ENCODE measurements around the gene AFM.
"Not testable (repeated sequence)": the region's sequence is repeated elsewhere in the genome, so short reads cannot be mapped to it uniquely, and the experiment has no call there.

The AFM gene

DNA sequence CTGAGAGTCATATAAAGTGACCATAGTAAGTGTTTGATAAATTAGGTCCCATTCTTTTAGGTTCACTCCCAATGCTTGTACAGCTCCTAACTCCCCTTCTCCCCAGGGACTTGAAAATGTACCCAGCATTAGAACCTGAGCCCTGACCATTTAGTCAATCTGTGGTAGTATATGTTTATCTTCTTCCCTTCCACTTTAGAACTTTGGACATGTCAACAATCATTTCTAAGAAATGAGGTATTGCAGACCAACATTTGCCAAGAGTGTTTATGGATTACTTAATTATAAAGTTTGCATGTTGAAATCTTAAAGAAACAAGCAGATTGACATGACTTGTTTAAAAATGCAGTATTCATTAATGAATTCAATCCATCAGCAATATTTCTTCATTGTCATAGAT is 26.0 kb downstream of the AFM start:
- Mint-ChIP-seq H3K27ac (no peak overlapping the region), H3K27me3 (peaks cover 3% of the 10 kb centered on the region), H3K9me3 (no peaks in the 10 kb centered on the region), H3K36me3 (no peaks in the 10 kb centered on the region), H3K4me1 (peaks cover 3% of the 10 kb centered on the region), H3K4me3 (no peak overlapping the region)
- ATAC-seq (ENCODE audit: low read depth): no peak
- DNase-seq (ENCODE audit: low spot score in 2 of 2): no peak

DNA sequence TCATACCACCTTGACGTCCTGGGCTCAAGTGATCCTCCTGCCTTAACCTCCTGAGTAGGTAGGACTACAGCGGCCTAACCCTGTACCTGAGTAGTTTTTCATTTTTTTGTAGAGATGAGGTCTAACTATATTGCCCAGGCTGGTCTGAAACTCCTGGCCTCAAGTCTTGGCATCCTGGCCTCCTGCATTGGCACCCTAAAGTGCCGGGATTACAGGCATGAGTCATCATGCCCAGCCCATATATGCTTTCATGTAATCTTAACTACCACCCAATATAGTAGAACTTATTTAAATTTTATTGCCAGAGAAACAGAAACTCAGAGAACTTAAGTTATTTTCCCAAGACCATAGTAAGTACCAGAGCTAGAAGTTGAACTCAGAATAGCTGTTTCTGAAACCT is 27.1 kb downstream of the AFM start:
- Mint-ChIP-seq H3K4me3 (no peak overlapping the region), H3K36me3 (no peaks in the 10 kb centered on the region), H3K4me1 (peaks cover 3% of the 10 kb centered on the region), H3K27me3 (peaks cover 3% of the 10 kb centered on the region), H3K9me3 (no peaks in the 10 kb centered on the region), H3K27ac (no peak overlapping the region)
- DNase-seq (ENCODE audit: low spot score in 2 of 2): no peak
- ATAC-seq (ENCODE audit: low read depth): no peak

DNA sequence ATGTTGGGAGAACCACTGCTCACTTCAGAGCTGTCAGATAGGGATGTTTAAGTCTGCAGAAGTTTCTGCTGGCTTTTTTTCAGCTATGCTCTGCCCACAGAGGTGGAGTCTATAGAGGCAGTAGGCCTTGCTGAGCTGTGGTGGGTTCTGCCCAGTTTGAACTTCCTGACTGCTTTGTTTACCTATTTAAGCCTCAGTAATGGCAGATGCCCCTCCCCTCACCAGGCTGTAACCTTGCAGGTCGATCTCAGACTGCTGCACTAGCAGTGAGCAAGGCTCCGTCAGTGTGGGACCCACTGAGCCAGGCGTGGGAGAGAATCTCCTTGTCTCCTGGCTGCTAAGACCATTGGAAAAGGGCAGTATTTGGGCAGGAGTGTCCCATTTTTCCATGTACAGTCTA is 36.8 kb downstream of the AFM start:
- H3K4me3 Mint-ChIP-seq: no peak overlapping the region
- H3K9me3 Mint-ChIP-seq: no peaks in the 10 kb centered on the region
- H3K36me3 Mint-ChIP-seq: no peaks in the 10 kb centered on the region

DNA sequence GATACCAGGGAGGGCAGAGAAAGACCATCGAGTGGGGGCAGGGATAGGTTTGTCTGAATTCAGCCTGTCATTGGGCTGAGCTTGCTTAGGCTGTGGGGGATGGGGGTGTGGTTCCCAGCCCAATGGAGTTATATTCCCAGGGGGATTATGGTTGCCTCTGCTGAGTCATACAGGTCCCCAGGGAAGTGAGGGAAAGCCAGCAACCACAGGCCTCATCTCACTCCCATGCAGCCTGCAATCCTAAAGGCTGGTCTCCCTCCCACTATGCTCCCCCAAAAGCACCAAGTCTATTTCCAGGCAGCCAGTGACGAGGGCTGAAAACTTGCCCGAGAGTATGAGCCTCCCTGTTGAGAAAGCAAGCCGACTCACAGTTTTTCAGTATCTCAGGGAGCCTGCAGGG is 39.3 kb downstream of the AFM start:
- H3K27me3 Mint-ChIP-seq: peaks cover 3% of the 10 kb centered on the region
- H3K4me3 Mint-ChIP-seq: no peak overlapping the region
- no peak for DNase-seq (ENCODE audit: low spot score in 2 of 2)
- H3K36me3 Mint-ChIP-seq: no peaks in the 10 kb centered on the region
- H3K27ac Mint-ChIP-seq: no peak overlapping the region
- no peak for ATAC-seq (ENCODE audit: low read depth)
- no peaks in the 10 kb centered on the region for H3K4me1 Mint-ChIP-seq
- no peaks in the 10 kb centered on the region for H3K9me3 Mint-ChIP-seq

More for the DNA sequence above, 36.8 kb downstream of the AFM start:
- DNase-seq (ENCODE audit: low spot score in 2 of 2) (no peak), ATAC-seq (ENCODE audit: low read depth) (no peak)
- H3K27me3 Mint-ChIP-seq: peaks cover 3% of the 10 kb centered on the region
- H3K4me1 Mint-ChIP-seq: no peaks in the 10 kb centered on the region
- H3K27ac Mint-ChIP-seq: no peak overlapping the region

DNA sequence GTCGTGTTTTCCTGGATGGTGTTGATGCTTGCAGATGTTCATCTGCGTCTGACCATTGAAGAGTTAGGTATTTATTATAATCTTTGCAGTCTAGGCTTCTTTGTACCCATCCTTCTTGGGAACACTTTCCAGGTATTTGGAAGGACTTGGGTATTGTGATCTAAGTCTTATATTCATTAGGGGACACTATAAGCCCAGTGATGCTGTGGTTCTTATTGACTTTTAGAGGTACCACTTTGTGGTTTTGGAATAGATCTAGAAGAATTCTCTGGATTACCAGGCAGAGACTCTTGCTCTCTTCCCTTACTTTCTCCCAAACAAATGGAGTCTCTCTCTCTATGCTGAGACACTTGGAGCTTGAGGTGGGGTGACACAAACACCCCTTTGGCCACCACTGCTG is 41.6 kb downstream of the AFM start:
- Mint-ChIP-seq H3K9me3 (no peaks in the 10 kb centered on the region), H3K4me3 (no peak overlapping the region), H3K36me3 (no peaks in the 10 kb centered on the region), H3K27me3 (peaks cover 2% of the 10 kb centered on the region), H3K4me1 (no peaks in the 10 kb centered on the region), H3K27ac (no peak overlapping the region)
- no peak for DNase-seq (ENCODE audit: low spot score in 2 of 2)
- ATAC-seq (ENCODE audit: low read depth): no peak

DNA sequence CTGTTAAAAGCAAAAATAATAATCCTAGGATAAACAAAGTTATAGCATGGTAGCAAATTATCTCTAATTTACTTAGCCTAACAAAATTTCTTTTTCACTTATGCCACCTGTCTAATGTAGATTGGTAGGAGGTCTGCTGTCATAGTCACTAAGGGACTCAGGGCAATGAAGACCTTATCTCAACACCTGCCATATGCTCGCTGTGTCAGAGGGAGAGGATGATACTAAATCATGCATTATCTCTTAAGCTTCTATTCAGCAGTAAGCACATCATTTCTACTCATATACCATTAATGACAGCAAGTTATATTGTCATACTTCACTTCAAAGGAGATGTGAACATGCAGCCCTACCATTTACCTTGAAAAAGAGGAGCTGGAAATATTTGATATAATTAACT is 44.1 kb downstream of the AFM start:
- H3K9me3 Mint-ChIP-seq: no peaks in the 10 kb centered on the region
- peaks cover 2% of the 10 kb centered on the region for H3K27me3 Mint-ChIP-seq
- H3K4me3 Mint-ChIP-seq: no peak overlapping the region
- ATAC-seq (ENCODE audit: low read depth): no peak
- H3K36me3 Mint-ChIP-seq: no peaks in the 10 kb centered on the region
- no peak overlapping the region for H3K27ac Mint-ChIP-seq
- no peak for DNase-seq (ENCODE audit: low spot score in 2 of 2)
- no peaks in the 10 kb centered on the region for H3K4me1 Mint-ChIP-seq

DNA sequence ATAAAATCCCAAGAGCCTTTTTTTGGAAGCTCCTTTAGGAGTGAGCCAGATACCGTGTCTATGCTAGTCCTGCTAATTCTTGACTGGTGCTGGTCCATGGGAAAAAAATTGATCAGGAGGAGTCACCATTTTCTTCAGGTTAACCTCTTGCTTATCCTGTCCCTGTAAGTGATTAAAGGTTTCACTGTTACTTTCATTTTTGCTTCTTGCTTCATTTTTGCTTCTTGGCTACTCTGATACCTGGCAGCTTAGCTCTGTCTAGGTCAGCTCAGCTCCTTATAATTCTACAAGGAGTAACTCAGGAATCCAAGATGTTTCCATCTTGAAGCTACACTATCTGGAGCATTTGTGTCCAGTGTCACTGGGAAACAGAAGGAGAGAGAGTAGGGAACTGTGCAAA is 45.7 kb downstream of the AFM start:
- Mint-ChIP-seq H3K4me3 (no peak overlapping the region), H3K9me3 (no peaks in the 10 kb centered on the region), H3K27ac (no peak overlapping the region), H3K27me3 (peaks cover 2% of the 10 kb centered on the region), H3K4me1 (no peaks in the 10 kb centered on the region), H3K36me3 (no peaks in the 10 kb centered on the region)
- DNase-seq (ENCODE audit: low spot score in 2 of 2) (no peak), ATAC-seq (ENCODE audit: low read depth) (no peak)

DNA sequence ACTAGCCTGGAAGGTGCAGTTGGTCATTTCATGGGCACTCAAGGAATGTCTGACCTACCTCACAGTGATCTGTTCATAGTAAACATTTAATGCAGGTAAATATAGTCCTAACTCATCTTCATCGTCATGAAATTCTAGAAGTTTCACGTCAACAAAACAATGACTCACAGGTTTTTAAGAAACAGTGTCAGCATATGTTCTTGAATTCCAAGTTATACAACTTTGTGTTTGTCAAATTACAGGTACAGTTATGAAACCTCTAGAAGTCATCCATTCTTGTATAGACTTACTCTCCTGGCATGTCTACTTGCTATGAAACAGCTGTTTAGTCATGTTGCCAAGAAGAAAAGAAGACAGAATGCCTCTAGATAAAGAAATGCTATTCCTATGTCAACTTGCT is 46.6 kb downstream of the AFM start:
- no peaks in the 10 kb centered on the region for H3K4me1 Mint-ChIP-seq
- H3K36me3 Mint-ChIP-seq: no peaks in the 10 kb centered on the region
- DNase-seq (ENCODE audit: low spot score in 2 of 2): no peak
- H3K4me3 Mint-ChIP-seq: no peak overlapping the region
- no peak for ATAC-seq (ENCODE audit: low read depth)
- H3K27ac Mint-ChIP-seq: no peak overlapping the region
- H3K27me3 Mint-ChIP-seq: no peaks in the 10 kb centered on the region
- H3K9me3 Mint-ChIP-seq: no peaks in the 10 kb centered on the region

DNA sequence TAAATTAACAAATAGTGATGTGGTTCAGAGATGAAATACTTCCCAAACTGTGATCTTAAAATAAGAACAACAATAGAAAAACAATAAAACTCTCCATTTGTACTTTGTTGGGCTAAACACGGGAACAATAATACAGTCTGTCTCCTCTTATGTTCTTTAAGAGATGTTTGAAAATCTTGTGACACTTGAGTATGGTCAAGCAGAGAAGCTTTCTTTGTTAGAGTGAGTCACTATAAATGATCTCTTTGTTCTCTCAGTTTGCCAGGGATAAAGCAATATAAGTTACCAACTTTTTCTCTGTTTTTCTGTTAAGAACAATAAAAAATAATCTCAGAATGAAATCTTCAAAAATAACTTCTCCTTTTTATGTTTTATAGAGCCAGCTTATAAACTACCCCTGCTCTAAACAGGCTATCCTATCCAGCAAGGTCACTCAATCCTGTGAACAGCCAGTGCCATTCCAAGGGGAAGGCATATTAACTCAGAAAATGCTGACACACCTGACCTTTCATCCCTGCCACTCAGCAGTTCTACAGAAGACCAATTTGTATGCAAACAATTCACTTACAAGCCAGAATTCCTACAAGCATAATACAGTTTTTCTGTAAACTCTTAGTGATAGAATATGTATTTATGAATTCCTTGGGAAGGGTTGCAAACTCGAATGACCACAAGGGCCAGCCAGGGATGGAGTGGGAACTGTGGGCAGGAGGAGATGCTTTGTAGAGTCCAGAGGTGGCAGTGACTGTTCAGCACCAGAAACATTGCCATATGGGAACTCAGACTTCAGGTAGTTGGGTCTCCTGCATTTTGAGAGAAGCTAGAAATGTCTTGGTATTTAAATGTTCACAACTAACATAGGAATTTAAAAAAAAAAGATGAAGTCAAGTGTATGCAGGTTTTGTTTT is 52.2 kb downstream of the AFM start:
- H3K4me3 Mint-ChIP-seq: no peak overlapping the region
- H3K36me3 Mint-ChIP-seq: no peaks in the 10 kb centered on the region
- no peak overlapping the region for H3K27ac Mint-ChIP-seq
- DNase-seq (ENCODE audit: low spot score in 2 of 2): no peak
- no peak for ATAC-seq (ENCODE audit: low read depth)
- no peaks in the 10 kb centered on the region for H3K4me1 Mint-ChIP-seq
- H3K27me3 Mint-ChIP-seq: peaks cover 1% of the 10 kb centered on the region
- no peaks in the 10 kb centered on the region for H3K9me3 Mint-ChIP-seq

DNA sequence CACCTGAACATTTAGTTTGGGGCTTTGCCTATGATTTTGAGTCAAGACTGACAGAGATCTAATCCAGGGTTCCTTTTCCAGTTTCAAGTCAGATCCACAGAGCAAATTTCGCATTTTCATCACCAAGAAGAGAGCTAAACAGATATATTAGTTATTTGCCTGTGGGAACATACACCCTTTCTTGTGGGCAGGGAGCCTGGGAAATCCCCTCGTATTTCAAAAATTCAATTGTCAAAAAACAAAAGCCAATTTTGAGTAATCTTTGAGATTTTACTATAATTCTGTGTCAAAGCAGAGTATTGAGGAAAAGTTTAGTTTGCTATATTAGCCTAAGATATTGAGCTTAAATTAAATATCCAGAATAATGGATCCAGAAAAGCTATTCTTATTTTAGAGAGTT is 56.6 kb downstream of the AFM start:
- DNase-seq (ENCODE audit: low spot score in 2 of 2) (no peak), ATAC-seq (ENCODE audit: low read depth) (no peak)
- Mint-ChIP-seq H3K27ac (no peak overlapping the region), H3K4me3 (no peak overlapping the region), H3K36me3 (no peaks in the 10 kb centered on the region), H3K27me3 (peaks cover 4% of the 10 kb centered on the region), H3K4me1 (no peaks in the 10 kb centered on the region), H3K9me3 (no peaks in the 10 kb centered on the region)

DNA sequence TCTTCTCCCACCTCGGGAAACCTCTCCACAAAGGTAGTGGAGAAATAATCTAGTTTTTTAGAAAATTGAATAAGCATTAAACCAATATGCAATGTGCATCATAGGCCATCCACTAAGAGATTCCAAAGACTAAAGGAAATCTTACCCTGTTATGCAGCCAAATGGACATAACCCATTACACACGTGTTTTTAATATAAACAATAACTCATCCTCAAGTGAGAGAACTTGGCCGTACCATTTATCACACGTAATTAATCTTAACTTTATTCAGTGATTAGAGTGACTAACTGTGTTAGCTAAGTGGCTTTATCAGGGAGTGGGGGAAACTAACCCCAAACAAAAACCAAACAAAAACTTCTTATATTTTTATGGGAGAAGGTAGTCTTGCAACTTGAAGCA is 57.8 kb downstream of the AFM start:
- DNase-seq (ENCODE audit: low spot score in 2 of 2) (no peak), ATAC-seq (ENCODE audit: low read depth) (no peak)
- Mint-ChIP-seq H3K36me3 (no peaks in the 10 kb centered on the region), H3K27me3 (peaks cover 4% of the 10 kb centered on the region), H3K4me1 (no peaks in the 10 kb centered on the region), H3K4me3 (no peak overlapping the region), H3K9me3 (no peaks in the 10 kb centered on the region), H3K27ac (no peak overlapping the region)

DNA sequence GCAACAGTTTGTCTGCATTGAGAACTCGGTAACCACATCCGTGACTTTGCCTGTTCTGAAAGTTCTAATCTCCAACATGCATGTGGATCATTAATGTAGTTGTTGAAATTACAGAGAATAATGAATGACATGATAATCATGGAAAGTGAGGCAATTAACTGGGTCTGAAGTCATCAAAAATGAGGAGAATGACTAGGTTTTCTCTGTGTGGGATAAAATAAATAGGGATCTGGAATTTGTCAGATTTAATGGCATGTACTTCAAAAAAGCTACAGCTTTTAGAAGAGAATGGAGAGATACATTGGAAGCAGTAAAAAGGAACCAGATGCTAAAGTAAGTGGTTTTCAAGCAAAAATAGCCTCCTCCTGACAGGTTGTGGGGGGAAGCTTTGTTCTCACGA is 59.3 kb downstream of the AFM start:
- H3K36me3 Mint-ChIP-seq: no peaks in the 10 kb centered on the region
- DNase-seq (ENCODE audit: low spot score in 2 of 2) (no peak), ATAC-seq (ENCODE audit: low read depth) (no peak)
- no peaks in the 10 kb centered on the region for H3K9me3 Mint-ChIP-seq
- H3K27me3 Mint-ChIP-seq: peaks cover 5% of the 10 kb centered on the region
- H3K4me3 Mint-ChIP-seq: no peak overlapping the region
- H3K27ac Mint-ChIP-seq: no peak overlapping the region
- H3K4me1 Mint-ChIP-seq: no peaks in the 10 kb centered on the region

DNA sequence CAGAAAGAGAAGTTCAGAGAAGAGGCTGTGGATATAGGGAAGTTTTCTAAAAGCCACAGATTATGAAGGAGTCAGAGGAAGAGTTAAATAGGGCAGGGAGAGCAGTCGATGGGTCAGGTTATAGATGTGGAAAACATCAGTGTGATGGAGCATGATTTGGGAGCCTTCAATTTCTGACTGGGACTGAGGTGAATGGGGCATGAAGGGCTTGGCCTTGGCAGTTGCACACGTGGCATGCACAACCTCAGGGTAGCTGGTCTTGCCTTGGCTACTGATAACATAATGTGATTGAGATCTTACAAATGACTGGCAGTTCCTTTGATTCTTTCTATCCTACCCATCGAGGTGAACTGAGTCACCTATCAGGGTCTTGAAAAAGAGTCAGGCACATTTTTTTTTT is 59.7 kb downstream of the AFM start:
- no peaks in the 10 kb centered on the region for H3K9me3 Mint-ChIP-seq
- H3K36me3 Mint-ChIP-seq: no peaks in the 10 kb centered on the region
- H3K4me1 Mint-ChIP-seq: no peaks in the 10 kb centered on the region
- no peak overlapping the region for H3K4me3 Mint-ChIP-seq
- no peak overlapping the region for H3K27ac Mint-ChIP-seq
- peaks cover 5% of the 10 kb centered on the region for H3K27me3 Mint-ChIP-seq
- ATAC-seq (ENCODE audit: low read depth) (no peak), DNase-seq (ENCODE audit: low spot score in 2 of 2) (no peak)

DNA sequence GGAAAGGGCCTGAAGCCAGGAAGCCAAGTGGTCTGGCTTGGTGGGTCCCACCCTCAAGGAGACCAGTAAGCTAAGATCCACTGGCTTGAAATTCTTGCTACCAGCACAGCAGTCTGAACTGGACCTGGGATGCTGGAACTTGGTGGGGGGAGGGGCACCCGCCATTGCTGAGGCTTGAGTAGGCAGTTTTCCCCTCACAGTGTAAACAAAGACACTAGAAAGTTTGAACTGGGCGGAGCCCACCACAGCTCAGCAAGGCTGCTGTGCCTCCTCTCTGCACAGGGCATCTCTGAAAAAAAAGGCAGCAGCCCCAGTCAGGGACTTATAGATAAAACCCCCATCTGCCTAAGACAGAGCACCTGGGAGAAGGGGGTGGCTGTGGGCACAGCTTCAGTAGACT is 63.1 kb downstream of the AFM start:
- ATAC-seq (ENCODE audit: low read depth) (no peak), DNase-seq (ENCODE audit: low spot score in 2 of 2) (no peak)
- H3K4me1 Mint-ChIP-seq: no peaks in the 10 kb centered on the region
- H3K36me3 Mint-ChIP-seq: no peaks in the 10 kb centered on the region
- no peak overlapping the region for H3K4me3 Mint-ChIP-seq
- H3K27me3 Mint-ChIP-seq: peaks cover 6% of the 10 kb centered on the region
- H3K9me3 Mint-ChIP-seq: no peaks in the 10 kb centered on the region
- H3K27ac Mint-ChIP-seq: no peak overlapping the region

DNA sequence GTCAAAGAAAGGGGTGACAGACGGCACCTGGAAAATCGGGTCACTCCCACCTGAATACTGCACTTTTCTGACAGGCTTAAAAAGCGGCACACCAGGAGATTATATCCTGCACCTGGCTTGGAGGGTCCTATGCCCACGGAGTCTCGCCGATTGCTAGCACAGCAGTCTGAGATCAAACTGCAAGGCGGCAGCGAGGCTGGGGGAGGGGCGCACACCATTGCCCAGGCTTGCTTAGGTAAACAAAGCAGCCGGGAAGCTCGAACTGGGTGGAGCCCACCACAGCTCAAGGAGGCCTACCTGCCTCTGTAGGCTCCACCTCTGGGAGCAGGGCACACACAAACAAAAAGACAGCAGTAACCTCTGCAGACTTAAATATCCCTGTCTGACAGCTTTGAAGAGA is 69.3 kb downstream of the AFM start:
- not testable (repeated sequence) for H3K9me3 Mint-ChIP-seq; ATAC-seq (ENCODE audit: low read depth); H3K27me3 Mint-ChIP-seq; H3K36me3 Mint-ChIP-seq; H3K27ac Mint-ChIP-seq; DNase-seq (ENCODE audit: low spot score in 2 of 2); H3K4me1 Mint-ChIP-seq; H3K4me3 Mint-ChIP-seq

Measured in memory B cell (primary cell).